GM23338 (cell line): Measurements from ENCODE around the gene HSP90AB1. TPM values are rescaled to one million over a fixed set of nuclear protein-coding genes. Genes with fewer than 3 reads are reported as not detected.

ENCODE experiments used
- ATAC-seq: fragments of 200-7000 bp; cut with Tn5 transposase; 3 replicates; pipeline ENCODE4 v1.9.1; 2020
- DNase-seq: peaks from one replicate; pipeline ENCODE4 v3.0.0-alpha.2; 2015; ENCODE audit warnings: low spot score
- H2AFZ ChIP-seq: fragments of 200-600 bp; sonication (generic); 2 replicates; pipeline ENCODE4 v1.8.0; 2016; ENCODE audit warnings: antibody characterized with exemption, mild to moderate bottlenecking, moderate library complexity
- H3F3A ChIP-seq: fragments of 200-600 bp; sonication (generic); replicated peaks from 2 replicates; pipeline ENCODE4 v1.8.0; 2017; ENCODE audit warnings: antibody characterized with exemption, mixed run types, low read depth
- H3K27ac ChIP-seq: fragments of 200-600 bp; sonication (generic); 2 replicates; pipeline ENCODE4 v1.6.1; 2016; ENCODE audit warnings: low read depth
- H3K27me3 ChIP-seq: fragments of 200-600 bp; sonication (generic); 2 replicates; pipeline ENCODE4 v1.8.0; 2016; ENCODE audit warnings: mild to moderate bottlenecking, mixed run types, moderate library complexity; ENCODE audit not compliant: insufficient read depth
- H3K36me3 ChIP-seq: fragments of 200-600 bp; sonication (generic); 2 replicates; pipeline ENCODE4 v1.8.0; 2016; ENCODE audit warnings: mild to moderate bottlenecking; ENCODE audit not compliant: insufficient read depth
- H3K4me1 ChIP-seq: fragments of 200-600 bp; sonication (generic); 2 replicates; pipeline ENCODE4 v1.8.0; 2016; ENCODE audit warnings: mild to moderate bottlenecking, moderate library complexity; ENCODE audit not compliant: insufficient read depth
- H3K4me2 ChIP-seq: fragments of 200-600 bp; sonication (generic); 2 replicates; pipeline ENCODE4 v1.7.1; 2017; ENCODE audit warnings: mixed run types
- H3K4me3 ChIP-seq: fragments of 200-600 bp; sonication (generic); 2 replicates; pipeline ENCODE4 v1.6.1; 2016; ENCODE audit warnings: mixed run types
- H3K79me2 ChIP-seq: fragments of 200-600 bp; sonication (generic); replicated peaks from 2 replicates; pipeline ENCODE4 v1.8.0; 2017; ENCODE audit warnings: mild to moderate bottlenecking; ENCODE audit not compliant: insufficient read depth
- H3K9me2 ChIP-seq: fragments of 200-600 bp; sonication (generic); 2 replicates; pipeline ENCODE4 v1.8.0; 2017; ENCODE audit not compliant: insufficient read depth
- H4K20me1 ChIP-seq: fragments of 200-600 bp; sonication (generic); replicated peaks from 2 replicates; pipeline ENCODE4 v1.8.0; 2017; ENCODE audit warnings: mild to moderate bottlenecking; ENCODE audit not compliant: insufficient read depth
- H3K27ac Mint-ChIP-seq: 2 replicates; pipeline ENCODE4 v1.8.0; 2020; ENCODE audit warnings: inconsistent platforms, mild to moderate bottlenecking, moderate library complexity, mixed read lengths
- H3K27me3 Mint-ChIP-seq: 3 replicates; pipeline ENCODE4 v1.8.0; 2022; ENCODE audit warnings: low read depth, mild to moderate bottlenecking, moderate library complexity, mixed read lengths, inconsistent platforms; ENCODE audit not compliant: insufficient read depth, poor library complexity
- H3K36me3 Mint-ChIP-seq: 3 replicates; pipeline ENCODE4 v1.8.0; 2021; ENCODE audit warnings: low read depth, mild to moderate bottlenecking, inconsistent platforms, moderate library complexity, mixed read lengths
- H3K4me1 Mint-ChIP-seq: 3 replicates; pipeline ENCODE4 v1.8.0; 2020; ENCODE audit warnings: mild to moderate bottlenecking, inconsistent platforms, mixed read lengths
- H3K4me3 Mint-ChIP-seq: 3 replicates; pipeline ENCODE4 v1.8.0; 2021; ENCODE audit warnings: moderate library complexity, mild to moderate bottlenecking, inconsistent platforms, mixed read lengths
- H3K9me3 Mint-ChIP-seq: 3 replicates; pipeline ENCODE4 v1.8.0; 2020; ENCODE audit warnings: moderate library complexity, mild to moderate bottlenecking, inconsistent platforms, mixed read lengths
- ETS1 ChIP-seq: IDR thresholded peaks from 2 replicates; pipeline ENCODE4 v1.6.1; 2016; ENCODE audit warnings: antibody characterized with exemption
- JUNB ChIP-seq: IDR thresholded peaks from one replicate; pipeline ENCODE4 v1.6.1; 2016; ENCODE audit warnings: antibody characterized with exemption; ENCODE audit not compliant: unreplicated experiment
- NANOG ChIP-seq: IDR thresholded peaks from 2 replicates; pipeline ENCODE4 v1.6.1; 2016; ENCODE audit warnings: antibody characterized with exemption, borderline replicate concordance
- polyA plus RNA-seq: library from polyadenylated mRNA; unstranded; fragments of >200 nt; fragmentation: Nextera tagmentation; extraction: Ambion mirVana; gene quantifications from 2 replicates; pipeline ENCODE4 v1.2.1, GENCODE V29; 2016
- total RNA-seq: library from RNA; depleted of rRNA; stranded (reverse); fragments of >200 nt; shearing (Covaris generic); gene quantifications from 2 replicates; pipeline ENCODE4 v1.2.3, GENCODE V29; 2014
- TF ChIP-seq, protein P1 (sequence below): IDR thresholded peaks from one replicate; pipeline ENCODE4 v1.6.1; 2018; ENCODE audit warnings: antibody characterized with exemption; ENCODE audit not compliant: unreplicated experiment
- TF ChIP-seq, protein P2 (sequence below): fragments of 250-450 bp; sonication (Bioruptor Pico); IDR thresholded peaks from 2 replicates; pipeline ENCODE4 v1.5.0; 2020; ENCODE audit warnings: mild to moderate bottlenecking, moderate library complexity

Gene HSP90AB1
- total and polyA plus RNA-seq, 2 experiments from 2014 or later = 1,425 to 2,361 TPM

DNA sequence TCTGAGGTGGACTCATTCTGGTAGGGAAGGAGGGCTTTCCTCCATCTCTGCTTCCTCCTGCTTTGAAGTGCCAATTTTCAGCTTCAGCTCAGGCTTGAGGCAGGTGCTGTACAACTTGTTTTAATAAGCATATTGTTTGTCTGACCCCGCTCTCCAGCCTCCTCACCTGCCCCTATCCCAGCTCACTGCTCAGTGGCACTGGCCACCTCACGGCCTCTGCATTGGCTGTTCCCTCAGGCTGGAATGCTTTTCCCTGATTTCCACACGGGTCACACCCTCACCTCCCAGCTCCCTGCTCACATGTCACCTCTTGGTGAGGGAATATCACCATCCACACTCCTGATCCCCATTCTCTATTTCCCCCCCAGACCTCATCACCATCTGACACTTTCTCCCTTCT is 52.0 kb downstream of the HSP90AB1 start:
- TF ChIP-seq, protein P1, sequence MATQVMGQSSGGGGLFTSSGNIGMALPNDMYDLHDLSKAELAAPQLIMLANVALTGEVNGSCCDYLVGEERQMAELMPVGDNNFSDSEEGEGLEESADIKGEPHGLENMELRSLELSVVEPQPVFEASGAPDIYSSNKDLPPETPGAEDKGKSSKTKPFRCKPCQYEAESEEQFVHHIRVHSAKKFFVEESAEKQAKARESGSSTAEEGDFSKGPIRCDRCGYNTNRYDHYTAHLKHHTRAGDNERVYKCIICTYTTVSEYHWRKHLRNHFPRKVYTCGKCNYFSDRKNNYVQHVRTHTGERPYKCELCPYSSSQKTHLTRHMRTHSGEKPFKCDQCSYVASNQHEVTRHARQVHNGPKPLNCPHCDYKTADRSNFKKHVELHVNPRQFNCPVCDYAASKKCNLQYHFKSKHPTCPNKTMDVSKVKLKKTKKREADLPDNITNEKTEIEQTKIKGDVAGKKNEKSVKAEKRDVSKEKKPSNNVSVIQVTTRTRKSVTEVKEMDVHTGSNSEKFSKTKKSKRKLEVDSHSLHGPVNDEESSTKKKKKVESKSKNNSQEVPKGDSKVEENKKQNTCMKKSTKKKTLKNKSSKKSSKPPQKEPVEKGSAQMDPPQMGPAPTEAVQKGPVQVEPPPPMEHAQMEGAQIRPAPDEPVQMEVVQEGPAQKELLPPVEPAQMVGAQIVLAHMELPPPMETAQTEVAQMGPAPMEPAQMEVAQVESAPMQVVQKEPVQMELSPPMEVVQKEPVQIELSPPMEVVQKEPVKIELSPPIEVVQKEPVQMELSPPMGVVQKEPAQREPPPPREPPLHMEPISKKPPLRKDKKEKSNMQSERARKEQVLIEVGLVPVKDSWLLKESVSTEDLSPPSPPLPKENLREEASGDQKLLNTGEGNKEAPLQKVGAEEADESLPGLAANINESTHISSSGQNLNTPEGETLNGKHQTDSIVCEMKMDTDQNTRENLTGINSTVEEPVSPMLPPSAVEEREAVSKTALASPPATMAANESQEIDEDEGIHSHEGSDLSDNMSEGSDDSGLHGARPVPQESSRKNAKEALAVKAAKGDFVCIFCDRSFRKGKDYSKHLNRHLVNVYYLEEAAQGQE = no peak
- TF ChIP-seq, protein P2, sequence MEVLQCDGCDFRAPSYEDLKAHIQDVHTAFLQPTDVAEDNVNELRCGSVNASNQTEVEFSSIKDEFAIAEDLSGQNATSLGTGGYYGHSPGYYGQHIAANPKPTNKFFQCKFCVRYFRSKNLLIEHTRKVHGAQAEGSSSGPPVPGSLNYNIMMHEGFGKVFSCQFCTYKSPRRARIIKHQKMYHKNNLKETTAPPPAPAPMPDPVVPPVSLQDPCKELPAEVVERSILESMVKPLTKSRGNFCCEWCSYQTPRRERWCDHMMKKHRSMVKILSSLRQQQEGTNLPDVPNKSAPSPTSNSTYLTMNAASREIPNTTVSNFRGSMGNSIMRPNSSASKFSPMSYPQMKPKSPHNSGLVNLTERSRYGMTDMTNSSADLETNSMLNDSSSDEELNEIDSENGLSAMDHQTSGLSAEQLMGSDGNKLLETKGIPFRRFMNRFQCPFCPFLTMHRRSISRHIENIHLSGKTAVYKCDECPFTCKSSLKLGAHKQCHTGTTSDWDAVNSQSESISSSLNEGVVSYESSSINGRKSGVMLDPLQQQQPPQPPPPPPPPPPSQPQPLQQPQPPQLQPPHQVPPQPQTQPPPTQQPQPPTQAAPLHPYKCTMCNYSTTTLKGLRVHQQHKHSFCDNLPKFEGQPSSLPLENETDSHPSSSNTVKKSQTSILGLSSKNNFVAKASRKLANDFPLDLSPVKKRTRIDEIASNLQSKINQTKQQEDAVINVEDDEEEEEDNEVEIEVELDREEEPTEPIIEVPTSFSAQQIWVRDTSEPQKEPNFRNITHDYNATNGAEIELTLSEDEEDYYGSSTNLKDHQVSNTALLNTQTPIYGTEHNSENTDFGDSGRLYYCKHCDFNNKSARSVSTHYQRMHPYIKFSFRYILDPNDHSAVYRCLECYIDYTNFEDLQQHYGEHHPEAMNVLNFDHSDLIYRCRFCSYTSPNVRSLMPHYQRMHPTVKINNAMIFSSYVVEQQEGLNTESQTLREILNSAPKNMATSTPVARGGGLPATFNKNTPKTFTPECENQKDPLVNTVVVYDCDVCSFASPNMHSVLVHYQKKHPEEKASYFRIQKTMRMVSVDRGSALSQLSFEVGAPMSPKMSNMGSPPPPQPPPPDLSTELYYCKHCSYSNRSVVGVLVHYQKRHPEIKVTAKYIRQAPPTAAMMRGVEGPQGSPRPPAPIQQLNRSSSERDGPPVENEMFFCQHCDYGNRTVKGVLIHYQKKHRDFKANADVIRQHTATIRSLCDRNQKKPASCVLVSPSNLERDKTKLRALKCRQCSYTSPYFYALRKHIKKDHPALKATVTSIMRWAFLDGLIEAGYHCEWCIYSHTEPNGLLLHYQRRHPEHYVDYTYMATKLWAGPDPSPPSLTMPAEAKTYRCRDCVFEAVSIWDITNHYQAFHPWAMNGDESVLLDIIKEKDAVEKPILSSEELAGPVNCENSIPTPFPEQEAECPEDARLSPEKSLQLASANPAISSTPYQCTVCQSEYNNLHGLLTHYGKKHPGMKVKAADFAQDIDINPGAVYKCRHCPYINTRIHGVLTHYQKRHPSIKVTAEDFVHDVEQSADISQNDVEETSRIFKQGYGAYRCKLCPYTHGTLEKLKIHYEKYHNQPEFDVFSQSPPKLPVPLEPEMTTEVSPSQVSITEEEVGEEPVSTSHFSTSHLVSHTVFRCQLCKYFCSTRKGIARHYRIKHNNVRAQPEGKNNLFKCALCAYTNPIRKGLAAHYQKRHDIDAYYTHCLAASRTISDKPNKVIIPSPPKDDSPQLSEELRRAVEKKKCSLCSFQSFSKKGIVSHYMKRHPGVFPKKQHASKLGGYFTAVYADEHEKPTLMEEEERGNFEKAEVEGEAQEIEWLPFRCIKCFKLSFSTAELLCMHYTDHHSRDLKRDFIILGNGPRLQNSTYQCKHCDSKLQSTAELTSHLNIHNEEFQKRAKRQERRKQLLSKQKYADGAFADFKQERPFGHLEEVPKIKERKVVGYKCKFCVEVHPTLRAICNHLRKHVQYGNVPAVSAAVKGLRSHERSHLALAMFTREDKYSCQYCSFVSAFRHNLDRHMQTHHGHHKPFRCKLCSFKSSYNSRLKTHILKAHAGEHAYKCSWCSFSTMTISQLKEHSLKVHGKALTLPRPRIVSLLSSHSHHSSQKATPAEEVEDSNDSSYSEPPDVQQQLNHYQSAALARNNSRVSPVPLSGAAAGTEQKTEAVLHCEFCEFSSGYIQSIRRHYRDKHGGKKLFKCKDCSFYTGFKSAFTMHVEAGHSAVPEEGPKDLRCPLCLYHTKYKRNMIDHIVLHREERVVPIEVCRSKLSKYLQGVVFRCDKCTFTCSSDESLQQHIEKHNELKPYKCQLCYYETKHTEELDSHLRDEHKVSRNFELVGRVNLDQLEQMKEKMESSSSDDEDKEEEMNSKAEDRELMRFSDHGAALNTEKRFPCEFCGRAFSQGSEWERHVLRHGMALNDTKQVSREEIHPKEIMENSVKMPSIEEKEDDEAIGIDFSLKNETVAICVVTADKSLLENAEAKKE (CRISPR knock-in tag) = no peak
- TF ChIP-seq JUNB (no peak), ETS1 (no peak), NANOG (no peak)
- ATAC-seq (no peak), DNase-seq (no peak)
- no peaks in the 10 kb centered on the region; the same call in 1 of the 2 replicates for H3K4me1 ChIP-seq
- Mint-ChIP-seq H3K9me3 (no peaks in the 10 kb centered on the region; the same call in 2 of the 3 replicates), H3K4me3 (peak overlapping the region; percentile 24; the same call in 1 of the 3 replicates), H3K4me1 (peaks cover 13% of the 10 kb centered on the region), H3K36me3 (peaks cover 45% of the 10 kb centered on the region), H3K27ac (no peak overlapping the region), H3K27me3 (peaks cover 30% of the 10 kb centered on the region)
- no peaks in the 10 kb centered on the region for H3K9me2 ChIP-seq
- peaks cover 15% of the 10 kb centered on the region; the same call in 1 of the 2 replicates for H3F3A ChIP-seq
- no peak overlapping the region for H3K4me2 ChIP-seq
- H3K27ac ChIP-seq = no peak overlapping the region
- H4K20me1 ChIP-seq = 0 out of 2 replicates have a peak, but pooled peaks cover 3% of the 10 kb centered on the region
- peaks cover 3% of the 10 kb centered on the region; the same call in 1 of the 2 replicates for H3K36me3 ChIP-seq
- H3K4me3 ChIP-seq = no peak overlapping the region
- no peaks in the 10 kb centered on the region for H3K79me2 ChIP-seq
- H3K27me3 ChIP-seq = peaks cover 31% of the 10 kb centered on the region
- H2AFZ ChIP-seq = no peak overlapping the region
